Pulmonary artery endothelial cell (primary cell): ENCODE data around the gene PLAU. TPM values are rescaled to one million over a fixed set of nuclear protein-coding genes. Genes with fewer than 3 reads are reported as not detected.
A peak's percentile ranks its signal among the peaks of the same experiment; 100 is the strongest.
"Not testable (repeated sequence)": the region's sequence is repeated elsewhere in the genome, so short reads cannot be mapped to it uniquely, and the experiment has no call there.

Source experiments
- DNase-seq: peaks from one replicate; pipeline ENCODE4 v3.0.0-alpha.2; 2011; ENCODE audit warnings: low read depth, low spot score
- total RNA-seq: library from RNA; depleted of rRNA; stranded (reverse); fragments of >200 nt; gene quantifications from 2 replicates; pipeline ENCODE4 v1.2.3, GENCODE V29; 2014

The PLAU gene
- total RNA-seq, 1 donor from 2014 or later = 25.9 TPM

DNA sequence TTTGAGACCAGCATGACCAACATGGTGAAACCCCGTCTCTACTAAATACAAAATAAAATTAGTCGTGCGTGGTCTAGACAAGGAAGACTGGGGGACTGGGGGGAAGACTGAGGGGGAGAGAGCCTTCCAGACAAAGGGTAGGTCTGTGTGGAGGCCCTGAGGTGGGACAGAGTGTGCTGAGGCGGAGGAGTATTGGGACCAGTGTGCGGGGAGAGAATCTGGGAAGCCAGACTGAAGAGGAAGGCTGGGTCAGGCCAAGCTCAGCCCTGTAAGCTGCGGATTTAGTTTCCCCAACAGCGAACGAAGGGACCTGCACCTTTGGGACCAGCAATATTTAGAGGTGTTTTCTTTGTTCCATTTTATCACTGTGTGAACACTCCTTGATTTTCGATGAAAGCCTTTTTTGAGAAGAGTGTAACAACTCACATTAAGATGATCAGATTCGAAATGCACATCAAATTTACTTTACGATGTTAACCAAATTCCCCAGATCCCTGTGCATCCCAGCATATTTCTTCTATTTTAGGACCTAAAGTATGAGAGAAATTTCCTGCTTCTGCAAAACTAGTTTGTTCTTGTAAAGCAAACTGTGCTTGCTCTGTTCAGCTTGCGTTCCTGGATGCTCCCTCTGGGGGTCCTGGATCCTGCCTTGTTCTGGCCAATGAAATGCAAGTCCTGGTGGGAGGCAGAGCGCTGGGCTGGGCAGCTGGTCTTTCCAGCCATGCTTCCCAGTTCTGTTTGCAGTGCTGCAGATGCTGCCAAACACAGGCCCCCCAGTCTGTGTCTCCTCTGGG, 39.4 kb downstream of the PLAU start:
- DNase-seq = no peak

- DNase-seq = no peak
Measured at GRCh38 chr10:73953665-73954064, 42.7 kb downstream of the PLAU start.

DNA sequence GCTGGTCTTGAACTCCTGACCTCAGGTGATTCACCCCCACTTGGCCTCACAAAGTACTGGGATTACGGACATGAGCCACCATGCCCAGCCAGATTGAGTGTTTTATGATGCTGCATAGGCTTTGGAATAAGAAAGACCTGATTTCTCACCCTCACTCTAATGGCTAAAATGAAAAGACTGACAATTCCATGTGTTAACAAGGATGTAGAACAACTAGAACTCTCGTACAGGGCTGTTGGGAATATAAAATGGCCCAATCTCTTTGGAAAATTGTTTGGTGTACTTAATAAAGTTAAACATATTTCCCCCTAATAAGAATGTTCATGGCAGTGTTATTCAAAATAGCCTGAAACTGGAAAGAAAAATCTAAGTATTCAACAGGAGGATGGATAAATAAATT, 43.8 kb downstream of the PLAU start:
- DNase-seq = no peak

GRCh38 chr10:73955719-73956118, 44.8 kb downstream of the PLAU start:
- no peak for DNase-seq

DNA sequence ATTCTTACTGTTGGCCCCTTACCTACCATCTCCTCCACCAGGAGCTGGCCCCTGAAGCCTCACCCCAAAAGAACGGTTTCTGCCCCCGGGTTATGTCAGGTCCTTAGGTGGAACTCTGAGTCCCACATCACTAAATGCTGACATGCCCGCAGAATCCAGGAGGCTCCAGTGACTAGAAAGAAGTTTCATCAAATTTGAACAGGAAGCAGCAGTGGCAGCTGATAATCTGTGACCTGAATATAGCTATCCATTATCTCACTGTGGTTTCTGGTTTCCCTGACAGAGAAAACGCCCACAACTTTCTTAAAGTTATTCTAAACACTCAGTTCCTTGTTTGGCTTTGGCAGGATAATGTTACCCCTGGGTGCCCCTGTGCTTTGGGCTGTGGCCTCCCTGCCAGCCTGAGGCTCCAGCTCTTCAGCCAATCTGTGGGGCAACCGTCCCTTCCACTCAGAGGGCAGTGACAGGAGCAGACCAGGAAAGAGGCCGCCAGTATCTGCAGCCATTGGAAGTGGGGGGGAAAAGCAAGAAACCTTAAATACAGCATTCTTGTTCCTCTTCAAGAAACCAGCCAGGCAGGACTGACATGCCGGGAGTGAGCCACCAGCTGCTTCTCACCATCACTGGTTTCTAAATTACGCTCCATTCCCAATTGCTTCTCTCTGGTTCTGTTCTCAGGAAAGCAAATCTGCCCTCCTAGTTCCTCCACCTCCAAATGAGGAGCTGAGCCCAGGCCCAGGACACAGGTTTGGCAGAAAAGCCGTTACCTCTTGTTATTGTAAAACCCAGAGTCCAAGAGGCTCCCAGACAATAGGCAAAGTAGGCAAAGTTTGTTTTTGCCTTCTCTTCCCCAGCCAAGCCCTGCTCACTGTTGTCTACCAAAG, 45.8 kb downstream of the PLAU start:
- no peak for DNase-seq

DNA sequence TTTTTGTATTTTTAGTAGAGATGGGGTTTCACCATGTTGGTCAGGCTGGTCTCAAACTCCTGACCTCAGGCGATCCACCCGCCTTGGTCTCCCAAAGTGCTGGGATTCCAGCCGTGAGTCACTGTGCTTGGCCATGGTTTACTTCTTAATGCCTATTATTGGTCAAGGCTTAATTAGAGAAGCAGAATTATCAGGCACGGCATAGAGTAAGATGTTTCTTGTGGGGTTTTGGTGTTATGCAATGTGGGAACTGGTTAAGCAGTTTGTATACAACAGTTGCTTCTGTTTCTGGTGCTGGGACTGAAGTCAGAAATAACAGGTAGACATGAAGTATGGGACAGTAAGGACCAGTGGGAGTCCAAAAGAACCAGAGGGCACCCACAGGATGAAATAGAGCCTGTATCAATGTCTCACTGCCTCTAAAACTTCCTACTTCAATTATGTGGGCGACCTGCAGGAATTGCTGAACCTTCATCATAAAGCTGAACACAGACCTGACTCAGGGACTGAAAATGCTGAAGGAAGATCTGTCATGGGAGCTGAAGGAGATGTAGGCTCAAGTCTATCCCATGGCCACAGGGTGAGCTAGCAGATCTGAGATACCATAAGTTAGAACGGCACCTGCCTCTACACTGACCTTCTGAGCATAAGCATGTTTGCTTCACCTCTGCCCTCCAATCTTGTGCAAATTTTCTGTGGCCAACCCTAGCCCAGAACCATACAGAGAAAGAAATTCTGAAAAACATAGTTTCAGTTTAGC, 48.7 kb downstream of the PLAU start:
- no peak for DNase-seq

- DNase-seq = no peak
Measured at GRCh38 chr10:73962386-73962785, 51.5 kb downstream of the PLAU start.

DNA sequence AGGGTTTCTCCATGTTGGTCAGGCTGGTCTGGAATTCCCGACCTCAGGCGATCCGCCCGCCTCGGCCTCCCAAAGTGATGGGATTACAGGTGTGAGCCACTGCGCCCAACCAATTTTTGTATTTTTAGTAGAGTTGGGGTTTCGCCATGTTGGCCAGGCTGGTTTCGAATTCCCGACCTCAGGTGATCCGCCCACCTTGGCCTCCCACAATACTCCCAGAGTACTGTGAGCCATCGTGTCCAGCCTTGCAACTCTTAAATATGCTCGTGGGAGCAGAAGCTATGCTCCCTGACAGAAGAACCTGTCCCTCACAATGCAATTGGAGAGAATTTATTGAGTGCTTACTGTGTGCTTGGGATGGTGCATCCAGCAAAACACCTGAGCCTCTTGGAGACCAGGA, 52.6 kb downstream of the PLAU start:
- DNase-seq = not testable (repeated sequence)

DNA sequence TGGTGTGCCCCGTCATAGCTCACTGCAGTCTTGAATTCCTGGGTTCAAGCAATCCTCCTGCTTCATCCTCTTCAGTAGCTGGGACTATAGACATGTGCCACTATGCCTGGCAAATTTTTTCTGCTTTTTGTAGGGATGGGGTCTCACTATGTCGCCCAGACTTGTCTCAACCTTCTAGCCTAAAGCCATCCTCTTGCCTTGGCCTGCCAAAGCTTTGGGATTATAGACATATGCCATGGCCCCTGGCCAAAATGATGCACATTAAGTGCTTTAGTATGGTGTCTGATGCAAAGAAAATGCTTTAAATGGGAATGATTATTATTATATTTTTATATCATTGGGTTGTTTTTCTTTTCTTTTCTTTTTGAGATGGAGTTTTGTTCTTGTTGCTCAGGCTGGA, 53.8 kb downstream of the PLAU start:
- no peak for DNase-seq

DNA sequence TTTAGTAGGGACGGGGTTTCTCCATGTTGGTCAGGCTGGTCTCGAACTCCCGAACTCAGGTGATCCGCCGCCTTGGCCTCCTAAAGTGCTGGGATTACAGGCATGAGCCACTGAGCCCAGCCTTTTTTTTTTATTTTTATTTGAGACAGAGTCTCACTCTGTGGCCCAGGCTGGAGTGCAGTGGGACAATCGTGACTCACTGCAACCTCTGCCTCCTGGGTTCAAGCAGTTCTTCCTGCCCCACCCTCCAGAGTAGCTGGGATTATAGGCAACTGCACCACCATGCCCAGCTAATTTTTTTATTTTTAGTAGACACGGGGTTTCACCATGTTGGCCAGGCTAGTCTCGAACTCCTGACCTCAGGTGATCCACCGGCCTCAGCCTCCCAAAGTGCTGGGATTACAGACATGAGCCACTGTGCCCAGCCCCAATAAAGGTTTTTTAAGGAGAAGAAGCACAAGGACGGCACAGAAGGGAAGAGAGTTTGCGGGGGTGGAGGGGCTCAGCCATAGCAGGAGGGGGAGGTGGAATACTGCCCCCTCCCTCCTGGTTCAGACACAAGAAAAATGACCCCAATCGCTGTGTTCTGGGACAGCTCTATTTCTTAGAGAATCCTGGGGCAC, 54.4 kb downstream of the PLAU start:
- DNase-seq = not testable (repeated sequence)

DNA sequence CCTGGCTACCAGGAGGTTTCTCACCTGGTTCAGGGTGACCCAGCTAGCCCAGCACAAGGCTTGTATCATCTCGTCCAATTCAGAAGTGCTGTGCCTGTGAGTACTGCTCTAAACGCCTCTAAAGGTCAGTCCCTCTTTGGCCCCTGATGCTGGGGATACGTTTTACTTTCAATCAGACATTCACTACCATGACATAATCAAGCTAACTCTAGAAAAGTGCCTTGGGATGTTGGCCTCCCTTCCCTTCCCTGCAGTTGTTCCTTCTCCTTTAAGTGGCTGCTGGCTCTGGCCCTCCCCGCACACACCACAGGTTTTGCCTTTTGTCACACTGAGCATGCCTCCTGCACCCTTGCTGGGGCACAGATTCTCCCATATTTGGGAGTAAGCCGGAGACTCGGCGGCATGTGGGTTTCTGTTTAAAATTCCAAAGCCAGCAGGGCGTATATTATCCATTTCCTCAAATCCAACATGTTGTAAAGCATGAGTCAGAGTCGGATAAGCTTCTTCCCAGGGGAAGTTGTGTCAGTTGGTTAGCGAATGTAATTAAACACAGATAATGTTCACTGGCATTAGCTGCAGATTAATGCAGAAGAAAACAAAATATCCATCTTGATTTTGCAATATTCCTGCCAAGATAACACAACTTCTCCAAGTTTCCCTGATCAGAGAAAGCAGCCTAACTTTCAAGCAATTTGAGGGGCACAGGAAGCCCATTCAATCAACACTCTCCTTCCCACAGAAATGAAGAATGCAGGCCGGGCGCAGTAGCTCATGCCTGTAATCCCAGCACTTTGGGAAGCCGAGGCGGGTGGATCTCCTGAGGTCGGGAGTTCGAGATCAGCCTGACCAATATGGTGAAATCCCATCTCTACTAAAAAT, 55.2 kb downstream of the PLAU start:
- peak; percentile 81 for DNase-seq

DNA sequence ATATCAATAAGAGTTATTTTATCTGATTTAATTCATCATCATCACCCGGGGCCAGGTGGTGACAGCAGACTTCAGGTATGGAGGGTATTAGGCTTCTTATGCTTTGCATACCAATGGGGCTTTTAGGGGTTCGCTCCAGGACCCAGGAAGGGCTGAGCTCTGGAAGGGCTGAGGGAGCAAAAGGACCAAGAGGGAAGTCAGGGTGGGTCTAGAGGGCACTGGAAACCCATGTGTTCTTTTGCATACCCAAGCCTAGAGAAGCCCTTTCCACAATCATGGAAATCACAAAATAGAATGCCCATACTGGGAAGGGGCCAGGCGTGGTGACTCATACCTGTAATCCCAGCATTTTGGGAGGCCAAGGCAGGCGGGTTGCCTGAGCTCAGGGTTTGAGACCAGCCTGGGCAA, 56.1 kb downstream of the PLAU start:
- DNase-seq = no peak

Other genes with a start within 250 kb of the PLAU start
- gene AGAP5, start 213.0 kb upstream of the PLAU start, total RNA-seq = 1.1 and 1.8 TPM in 2 replicates
- gene SEC24C, start 166.8 kb upstream of the PLAU start, total RNA-seq = 72.5 and 73.7 TPM in 2 replicates
- gene CHCHD1, start 129.1 kb upstream of the PLAU start, total RNA-seq = 30.9 and 31.3 TPM in 2 replicates
- gene ZSWIM8, start 125.5 kb upstream of the PLAU start, total RNA-seq = 31.5 and 39.8 TPM in 2 replicates
- 12.9 and 17.4 TPM in 2 replicates for gene NDST2, start 99.5 kb upstream of the PLAU start, total RNA-seq
- 31.1 and 31.2 TPM in 2 replicates for gene CAMK2G, start 36.6 kb upstream of the PLAU start, total RNA-seq
- gene VCL, start 87.0 kb downstream of the PLAU start, total RNA-seq = 169 and 184 TPM in 2 replicates
- gene AP3M1, start 239.7 kb downstream of the PLAU start, total RNA-seq = 37.7 and 44.1 TPM in 2 replicates
- 47.8 and 63.2 TPM in 2 replicates for gene ADK, start 240.1 kb downstream of the PLAU start, total RNA-seq